ENCODE data around the gene SAFB.
A peak's percentile ranks its signal among the peaks of the same experiment; 100 is the strongest.

The SAFB gene

DNA sequence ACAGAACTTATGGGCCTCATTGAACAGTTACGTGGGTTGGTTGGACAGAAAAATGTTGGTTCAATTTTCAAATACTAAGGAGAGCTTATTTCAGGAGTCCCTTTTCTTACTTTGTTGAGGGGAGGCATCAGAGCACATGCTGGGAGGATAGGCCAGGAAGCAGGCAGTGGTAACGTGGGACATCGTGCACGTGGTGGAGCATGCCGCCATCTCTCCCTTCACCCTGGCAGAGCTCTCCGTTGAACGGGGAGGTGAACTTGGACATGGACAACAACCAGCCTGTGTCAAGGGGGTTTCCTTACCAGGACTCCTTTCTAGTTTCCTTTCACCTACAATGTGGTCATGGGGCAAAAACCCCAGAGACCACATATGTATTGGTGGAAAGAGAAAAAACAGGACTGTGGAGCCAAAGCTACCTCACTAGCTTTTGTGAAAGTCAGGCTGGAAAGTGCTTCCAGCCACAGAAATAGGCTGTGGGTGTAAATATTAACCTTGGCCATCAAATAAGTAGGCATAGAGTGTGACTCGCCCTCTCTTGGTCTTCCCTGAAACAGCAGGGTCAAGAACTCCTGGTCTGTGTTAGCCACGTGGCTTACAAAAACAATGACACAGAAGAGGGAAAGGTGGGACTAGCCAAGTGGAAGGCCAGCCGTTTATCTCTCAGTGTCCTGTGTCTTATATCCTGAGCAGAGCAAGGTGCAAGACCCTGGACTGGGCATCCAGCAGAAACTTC lies 43.1 kb downstream of the SAFB start:
- peak in 1 of 2 donors; percentile 56 for DNase-seq
- Mint-ChIP-seq H3K27ac (peak overlapping the region; percentile 65 to 82), H3K4me3 (peak overlapping the region in 1 of 2 donors; percentile 60), H3K4me1 (peaks cover 31% of the 10 kb centered on the region), H3K27me3 (no peaks in the 10 kb centered on the region), H3K9me3 (no peaks in the 10 kb centered on the region)
- peak; percentile 89 for ATAC-seq

DNA sequence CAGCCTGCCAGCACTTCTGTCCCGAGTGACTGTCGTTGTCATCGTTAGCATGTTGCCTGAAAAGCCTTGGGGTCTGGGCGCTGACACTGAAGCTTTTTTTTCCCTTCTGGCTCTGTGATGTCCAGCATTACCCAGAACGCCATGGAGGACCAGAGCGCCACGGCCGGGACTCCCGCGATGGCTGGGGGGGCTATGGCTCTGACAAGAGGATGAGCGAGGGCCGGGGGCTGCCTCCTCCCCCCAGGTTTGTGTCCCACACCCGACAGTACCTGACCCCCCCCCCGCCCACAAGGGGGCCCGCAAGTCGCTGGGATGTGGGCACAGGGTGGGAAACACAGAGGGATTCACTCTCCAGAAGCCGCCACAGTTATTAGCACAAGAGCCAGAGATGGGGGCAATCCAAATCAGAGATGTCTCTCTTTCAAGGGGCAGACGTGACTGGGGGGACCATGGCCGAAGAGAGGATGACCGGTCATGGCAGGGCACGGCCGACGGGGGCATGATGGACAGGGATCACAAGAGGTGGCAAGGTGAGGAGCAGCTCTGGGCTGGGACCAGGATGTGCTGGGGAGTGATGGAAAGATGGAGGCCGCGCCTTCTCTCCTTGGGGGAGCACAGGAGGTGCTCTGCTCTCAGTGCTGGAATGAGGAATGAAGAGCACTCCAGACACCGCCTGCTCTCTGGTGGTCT lies 44.2 kb downstream of the SAFB start:
- no peak for DNase-seq
- peak overlapping the region; percentile 82 to 84 for H3K27ac Mint-ChIP-seq
- H3K4me3 Mint-ChIP-seq = no peak overlapping the region
- no peaks in the 10 kb centered on the region for H3K9me3 Mint-ChIP-seq
- no peak for ATAC-seq
- H3K4me1 Mint-ChIP-seq = peaks cover 31% of the 10 kb centered on the region
- H3K27me3 Mint-ChIP-seq = no peaks in the 10 kb centered on the region

DNA sequence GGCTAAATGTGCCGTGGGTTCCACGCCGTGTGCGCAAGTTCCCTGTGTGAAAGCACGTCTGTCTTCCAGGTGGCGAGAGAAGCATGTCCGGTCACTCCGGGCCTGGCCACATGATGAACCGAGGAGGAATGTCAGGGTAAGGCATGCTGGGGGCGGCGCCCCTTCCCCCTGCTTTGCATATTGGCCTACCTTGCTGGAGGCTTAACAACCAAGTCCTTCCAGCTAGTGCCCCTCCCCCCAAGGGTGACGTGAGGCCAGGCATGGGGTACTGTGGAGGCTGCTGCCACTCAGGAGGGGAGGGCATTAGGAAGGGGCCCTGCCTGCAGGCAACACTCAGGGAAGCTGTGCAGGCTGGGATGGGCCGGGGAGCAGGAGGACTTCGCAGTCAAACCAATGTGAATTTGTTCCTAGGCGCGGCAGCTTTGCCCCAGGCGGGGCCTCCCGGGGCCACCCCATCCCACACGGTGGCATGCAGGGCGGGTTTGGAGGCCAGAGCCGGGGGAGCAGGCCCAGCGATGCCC lies 44.9 kb downstream of the SAFB start:
- ATAC-seq = no peak
- DNase-seq = no peak
- Mint-ChIP-seq H3K9me3 (no peaks in the 10 kb centered on the region), H3K27me3 (no peaks in the 10 kb centered on the region), H3K4me1 (peaks cover 31% of the 10 kb centered on the region), H3K4me3 (no peak overlapping the region), H3K27ac (peak overlapping the region; percentile 60 to 84)

DNA sequence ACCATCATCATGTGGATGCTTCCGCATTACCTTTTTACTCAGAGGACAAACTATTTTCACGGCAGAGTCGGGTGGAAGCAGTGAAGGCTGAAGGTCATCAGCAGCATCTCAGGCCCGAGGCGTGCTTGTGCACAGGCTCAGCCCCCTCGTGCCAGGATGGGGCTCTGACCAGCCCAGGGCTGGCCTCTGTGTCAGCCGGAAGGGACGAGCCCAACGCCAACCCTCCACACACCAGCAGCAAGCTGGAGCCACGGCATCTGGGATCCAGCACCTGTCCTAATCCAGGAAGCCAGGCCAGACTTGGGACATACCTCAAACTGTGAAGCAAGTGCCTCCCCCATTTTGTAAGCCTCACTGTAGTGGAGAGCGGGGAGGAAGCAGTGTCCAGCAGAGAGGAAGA lies 46.3 kb downstream of the SAFB start:
- DNase-seq = no peak
- Mint-ChIP-seq H3K4me1 (peaks cover 31% of the 10 kb centered on the region), H3K4me3 (no peak overlapping the region), H3K27ac (peak overlapping the region in 1 of 2 donors; percentile 21), H3K9me3 (peaks cover 0 to 5% of the 10 kb centered on the region in 2 donors), H3K27me3 (no peaks in the 10 kb centered on the region)
- no peak for ATAC-seq

DNA sequence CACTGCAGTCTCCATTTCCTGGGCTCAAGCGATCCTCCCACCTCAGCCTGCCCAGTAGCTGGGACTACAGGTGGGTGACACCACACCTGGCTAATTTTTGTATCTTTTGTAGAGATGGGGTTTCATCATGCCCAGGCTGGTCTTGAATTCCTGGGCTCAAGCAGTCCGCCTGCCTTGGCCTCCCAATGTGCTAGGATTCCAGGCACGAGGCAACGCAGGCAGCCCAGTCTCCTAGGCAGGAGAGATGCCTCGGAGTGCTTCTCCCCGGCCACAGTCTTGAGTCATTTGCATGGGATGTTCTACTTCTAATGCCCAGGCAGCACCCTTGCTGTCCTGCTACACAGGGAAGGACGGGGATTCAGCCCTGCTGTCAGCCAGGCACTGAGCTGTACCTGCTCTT lies 48.7 kb downstream of the SAFB start:
- Mint-ChIP-seq H3K9me3 (peaks cover 0 to 5% of the 10 kb centered on the region in 2 donors), H3K4me3 (no peak overlapping the region), H3K4me1 (peaks cover 15% of the 10 kb centered on the region), H3K27ac (peak overlapping the region in 1 of 2 donors; percentile 74), H3K27me3 (no peaks in the 10 kb centered on the region)
- ATAC-seq = no peak
- DNase-seq = no peak

DNA sequence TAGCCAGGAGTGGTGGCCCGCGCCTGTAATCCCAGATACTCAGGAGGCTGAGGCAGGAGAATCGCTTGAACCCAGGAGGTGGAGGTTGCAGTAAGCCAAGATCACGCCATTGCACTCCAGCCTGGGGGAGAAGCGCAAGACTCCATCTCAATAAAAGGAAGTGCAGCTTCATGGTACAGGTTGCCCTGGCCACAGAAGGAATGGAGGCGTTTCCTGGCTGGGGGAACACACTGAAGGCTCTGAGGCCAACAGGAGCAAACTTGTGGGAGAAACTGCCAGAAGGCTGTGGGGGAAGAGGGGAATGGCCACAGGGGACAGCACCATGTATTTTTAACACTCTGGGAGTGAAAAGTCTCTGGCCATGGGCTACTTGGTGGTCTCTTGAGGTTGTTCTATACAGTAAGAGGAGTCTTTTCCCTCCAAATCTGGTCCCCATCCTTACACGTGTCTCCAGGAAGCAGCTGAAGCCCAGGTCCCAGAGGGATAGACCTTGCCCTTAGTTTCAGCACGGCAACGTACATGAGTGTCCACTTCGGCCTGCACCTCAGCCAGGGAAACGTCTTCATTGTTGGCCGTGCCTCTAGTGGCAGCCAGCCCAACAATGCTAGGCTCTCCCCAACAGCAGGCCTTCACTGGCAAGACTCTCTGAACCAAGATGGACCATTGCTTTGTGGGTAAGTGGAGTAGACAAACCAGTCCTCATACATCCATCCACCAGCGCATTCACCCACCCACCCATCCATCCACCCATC lies 50.0 kb downstream of the SAFB start:
- H3K27ac Mint-ChIP-seq = peak overlapping the region in 1 of 2 donors; percentile 28
- peaks cover 0 to 5% of the 10 kb centered on the region in 2 donors for H3K9me3 Mint-ChIP-seq
- no peak for ATAC-seq
- DNase-seq = no peak
- H3K27me3 Mint-ChIP-seq = no peaks in the 10 kb centered on the region
- H3K4me1 Mint-ChIP-seq = peaks cover 5% of the 10 kb centered on the region
- H3K4me3 Mint-ChIP-seq = no peak overlapping the region

DNA sequence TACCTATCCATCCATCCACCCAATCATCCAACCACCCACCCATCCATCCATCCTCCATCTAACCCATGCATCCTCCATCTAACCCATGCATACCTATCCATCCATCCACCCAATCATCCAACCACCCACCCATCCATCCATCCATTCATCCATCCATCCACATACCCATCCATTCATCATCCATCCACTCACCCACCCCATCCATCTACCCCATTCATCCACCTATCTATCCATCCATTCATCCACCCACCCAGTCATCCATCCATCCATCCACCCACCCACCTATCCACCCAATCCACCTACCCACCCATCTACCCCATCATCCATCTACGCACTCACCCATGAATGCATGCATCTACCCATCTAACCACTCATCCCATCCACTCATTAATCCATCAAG lies 50.9 kb downstream of the SAFB start:
- Mint-ChIP-seq H3K9me3 (peaks cover 0 to 5% of the 10 kb centered on the region in 2 donors), H3K27ac (no peak overlapping the region), H3K4me3 (no peak overlapping the region), H3K27me3 (no peaks in the 10 kb centered on the region), H3K4me1 (peaks cover 5% of the 10 kb centered on the region)
- DNase-seq (no peak), ATAC-seq (no peak)

DNA sequence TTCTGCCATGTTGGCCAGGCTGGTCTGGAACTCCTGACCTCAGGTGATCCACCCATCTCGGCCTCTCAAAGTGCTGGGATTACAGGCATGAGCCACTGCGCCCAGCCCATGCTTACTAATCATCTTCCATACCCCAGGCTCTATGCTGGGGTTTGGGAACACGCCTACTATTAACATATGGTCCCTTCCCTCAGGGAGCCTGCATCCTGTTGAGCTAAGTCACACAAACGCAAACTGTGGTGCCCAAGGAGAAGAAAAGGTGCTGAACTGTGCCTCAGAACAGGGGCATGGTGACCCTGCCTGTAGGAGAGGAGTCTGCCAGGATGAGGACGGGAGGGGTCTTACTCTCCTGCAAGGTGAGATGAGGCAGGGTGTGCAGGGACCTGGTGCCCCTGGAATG lies 51.8 kb downstream of the SAFB start:
- H3K4me1 Mint-ChIP-seq = peaks cover 15% of the 10 kb centered on the region
- no peak for ATAC-seq
- no peak for DNase-seq
- no peak overlapping the region for H3K4me3 Mint-ChIP-seq
- peak overlapping the region in 1 of 2 donors; percentile 20 for H3K27ac Mint-ChIP-seq
- H3K27me3 Mint-ChIP-seq = no peaks in the 10 kb centered on the region
- peaks cover 0 to 5% of the 10 kb centered on the region in 2 donors for H3K9me3 Mint-ChIP-seq

DNA sequence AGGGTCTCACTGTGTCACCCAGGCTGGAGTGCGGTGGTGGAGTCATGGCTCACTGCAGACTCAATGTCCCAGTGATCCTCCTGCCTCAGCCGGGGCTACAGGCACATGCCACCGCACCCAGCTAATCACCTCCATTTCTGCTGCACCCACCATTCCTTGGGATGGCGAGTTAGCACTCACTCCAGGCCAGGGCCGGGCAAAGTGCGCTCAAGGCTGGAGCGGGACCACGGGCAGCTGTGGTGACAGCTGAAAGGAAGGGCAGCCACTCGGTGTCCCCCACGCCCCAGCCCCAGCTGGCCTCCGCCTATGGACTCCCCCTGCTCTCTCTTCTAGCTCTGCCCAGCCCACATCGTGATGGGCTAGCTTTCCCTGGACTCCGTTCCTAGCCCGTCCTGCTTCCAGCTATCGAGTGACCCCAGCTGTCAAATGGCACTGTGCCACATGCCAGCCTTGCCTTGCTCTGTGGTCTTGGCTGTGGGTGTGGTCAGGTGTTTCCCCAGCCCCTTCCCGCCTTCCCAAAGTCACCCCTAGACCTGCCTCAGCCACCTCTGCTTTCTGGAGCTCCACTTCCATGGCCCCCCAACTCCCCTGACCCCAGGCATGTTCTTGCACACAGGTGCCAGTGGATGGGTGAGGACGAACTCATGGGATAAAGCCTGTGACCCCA lies 53.4 kb downstream of the SAFB start:
- Mint-ChIP-seq H3K4me1 (peaks cover 29% of the 10 kb centered on the region), H3K27me3 (no peaks in the 10 kb centered on the region), H3K9me3 (peaks cover 0 to 5% of the 10 kb centered on the region in 2 donors), H3K27ac (peak overlapping the region in 1 of 2 donors; percentile 59), H3K4me3 (no peak overlapping the region)
- ATAC-seq (no peak), DNase-seq (no peak)

DNA sequence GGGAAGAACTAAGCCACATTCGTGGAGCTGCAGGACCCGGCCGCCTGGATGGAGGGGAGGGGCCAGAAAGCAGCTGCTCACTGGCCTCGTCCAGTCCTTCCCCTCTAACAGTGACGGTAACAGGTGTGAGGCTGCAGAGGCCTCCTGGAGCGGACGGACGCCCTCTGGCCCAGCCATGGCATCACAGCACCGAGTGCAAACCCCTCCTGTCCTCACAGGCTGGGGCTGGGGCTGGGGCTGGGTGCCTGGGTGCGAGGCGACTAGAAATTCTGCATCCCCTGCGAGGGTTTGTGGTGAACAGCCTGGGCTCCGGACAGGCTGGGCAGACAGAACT lies 53.9 kb downstream of the SAFB start:
- no peak for DNase-seq
- ATAC-seq = no peak
- H3K27ac Mint-ChIP-seq = peak overlapping the region in 1 of 2 donors; percentile 59
- no peak overlapping the region for H3K4me3 Mint-ChIP-seq
- peaks cover 0 to 5% of the 10 kb centered on the region in 2 donors for H3K9me3 Mint-ChIP-seq
- H3K4me1 Mint-ChIP-seq = peaks cover 34% of the 10 kb centered on the region
- no peaks in the 10 kb centered on the region for H3K27me3 Mint-ChIP-seq

DNA sequence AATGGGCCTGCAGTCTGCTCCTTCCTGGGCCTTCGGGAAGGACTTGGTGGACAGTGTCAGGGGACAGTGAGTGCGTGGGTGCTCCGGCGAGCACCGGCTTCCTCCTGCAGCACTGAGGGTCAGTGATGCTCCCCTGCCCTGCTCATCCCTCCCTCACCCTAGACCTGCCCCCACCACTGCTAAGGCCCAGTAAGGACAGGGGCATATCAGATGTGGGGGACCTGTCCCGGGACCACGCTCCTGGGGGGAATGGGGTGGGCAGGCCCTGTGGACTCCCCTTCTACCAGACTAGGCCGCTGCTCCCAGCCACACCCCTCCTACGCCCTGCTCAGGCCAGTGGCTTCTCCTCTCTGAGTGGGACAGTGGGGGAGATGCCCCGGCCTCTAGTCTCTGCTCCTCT lies 54.3 kb downstream of the SAFB start:
- H3K27ac Mint-ChIP-seq = peak overlapping the region; percentile 6 to 92
- H3K4me3 Mint-ChIP-seq = no peak overlapping the region
- DNase-seq (no peak), ATAC-seq (no peak)
- H3K9me3 Mint-ChIP-seq = peaks cover 0 to 5% of the 10 kb centered on the region in 2 donors
- H3K4me1 Mint-ChIP-seq = peaks cover 38% of the 10 kb centered on the region
- no peaks in the 10 kb centered on the region for H3K27me3 Mint-ChIP-seq

DNA sequence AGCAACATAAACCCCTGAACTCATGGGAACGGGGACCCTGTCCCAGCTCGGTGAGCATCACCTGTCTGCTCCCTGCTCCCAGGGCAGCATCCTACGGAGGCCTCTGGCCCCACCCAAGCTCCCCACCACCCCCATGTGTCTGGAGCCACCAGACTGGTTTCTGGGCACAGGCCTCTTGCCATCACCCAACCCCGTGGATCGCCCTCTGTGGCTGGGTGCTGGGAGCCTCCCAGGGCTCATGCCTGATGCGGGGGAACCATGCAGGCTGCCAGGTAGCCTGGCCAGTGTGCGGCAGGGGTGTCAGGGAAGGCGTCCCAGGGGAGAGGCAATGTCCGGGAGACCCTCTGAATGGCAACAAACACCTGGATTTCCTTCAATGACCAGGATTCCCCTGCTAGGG lies 54.7 kb downstream of the SAFB start:
- no peak for DNase-seq
- peaks cover 42% of the 10 kb centered on the region for H3K4me1 Mint-ChIP-seq
- peak overlapping the region; percentile 6 to 92 for H3K27ac Mint-ChIP-seq
- H3K27me3 Mint-ChIP-seq = no peaks in the 10 kb centered on the region
- H3K4me3 Mint-ChIP-seq = peak overlapping the region in 1 of 2 donors; percentile 22
- ATAC-seq = no peak
- peaks cover 0 to 5% of the 10 kb centered on the region in 2 donors for H3K9me3 Mint-ChIP-seq

DNA sequence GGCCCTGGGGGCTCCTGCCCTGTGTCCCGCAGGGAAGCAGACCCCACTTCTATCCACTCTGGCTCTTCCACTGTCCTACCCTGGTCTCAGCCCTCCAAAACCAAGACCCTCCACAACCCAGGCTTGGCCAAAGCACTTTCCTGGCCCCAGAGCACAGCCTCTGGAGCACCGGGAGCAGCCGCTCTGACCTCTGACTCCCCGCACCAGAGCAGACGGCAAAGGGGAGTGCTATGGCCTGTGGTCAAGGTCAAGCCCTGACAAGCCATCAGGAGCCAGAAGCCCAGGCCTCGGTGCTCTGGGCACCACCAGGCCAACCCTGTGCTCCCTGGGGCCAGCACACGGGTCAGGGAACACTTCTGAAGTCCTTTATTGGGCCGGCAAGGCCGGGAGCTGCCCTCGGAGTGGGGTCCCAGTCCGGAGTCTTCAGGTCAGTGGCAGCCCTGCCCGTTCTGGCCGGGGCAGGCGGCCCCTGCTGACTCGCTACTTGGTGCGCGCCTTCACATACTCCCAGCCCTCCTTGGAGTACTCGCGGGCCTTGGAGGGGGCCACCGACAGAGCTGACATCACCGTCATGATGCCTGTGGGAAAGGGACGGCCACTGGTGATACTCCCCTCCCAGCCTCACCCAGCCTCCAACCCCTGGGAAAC lies 55.3 kb downstream of the SAFB start:
- peaks cover 0 to 5% of the 10 kb centered on the region in 2 donors for H3K9me3 Mint-ChIP-seq
- peaks cover 42% of the 10 kb centered on the region for H3K4me1 Mint-ChIP-seq
- ATAC-seq = no peak

DNA sequence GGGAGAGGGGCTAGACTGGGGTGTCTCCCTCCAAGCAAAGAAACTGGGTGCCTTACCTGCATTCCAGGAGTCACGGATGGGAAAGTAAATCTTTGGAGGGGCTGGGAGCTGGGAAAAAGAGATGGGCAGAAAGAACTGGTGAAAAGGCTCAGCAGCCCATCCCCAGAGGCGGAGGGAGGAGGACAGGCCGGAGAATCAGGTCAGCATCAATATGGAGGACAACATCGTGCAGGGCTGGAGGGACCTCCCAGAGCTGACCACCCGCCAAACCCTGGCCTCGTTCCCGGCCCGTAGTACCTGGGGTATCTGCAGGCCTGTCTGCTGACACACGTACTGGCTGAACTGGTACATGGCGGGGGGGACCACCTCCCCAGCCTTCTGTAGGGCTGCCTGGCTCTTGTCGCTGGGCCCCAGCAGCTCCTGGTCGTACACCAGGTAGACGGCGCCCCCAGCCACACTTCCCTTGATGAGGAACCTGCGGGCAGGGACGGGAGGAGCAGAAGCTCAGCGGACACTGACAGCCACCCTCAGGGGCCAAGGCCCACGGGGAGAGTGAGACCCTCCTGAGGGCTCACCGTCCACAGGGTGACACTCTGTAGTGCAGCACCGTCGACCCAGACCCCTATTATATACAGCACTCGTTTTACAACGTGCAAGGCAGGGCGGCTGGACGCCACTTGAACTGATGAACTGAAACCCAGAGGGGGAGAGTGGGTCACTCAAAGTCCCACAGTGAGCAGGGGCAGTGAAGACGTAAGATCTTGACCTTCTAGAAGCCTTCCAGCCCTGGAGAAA lies 56.6 kb downstream of the SAFB start:
- DNase-seq (no peak), ATAC-seq (no peak)
- Mint-ChIP-seq H3K4me1 (peaks cover 42% of the 10 kb centered on the region), H3K9me3 (no peaks in the 10 kb centered on the region), H3K4me3 (peak overlapping the region; percentile 83 to 99), H3K27me3 (no peaks in the 10 kb centered on the region), H3K27ac (peak overlapping the region; percentile 93 to 96)

More for the DNA sequence above, 55.3 kb downstream of the SAFB start:
- Mint-ChIP-seq H3K27ac (no peak overlapping the region), H3K4me3 (no peak overlapping the region), H3K27me3 (no peaks in the 10 kb centered on the region)
- no peak for DNase-seq

All from stimulated activated naive CD8-positive, alpha-beta T cell treated with anti-CD3 and anti-CD28 coated beads, Interleukin-15, amount 100 ng/mL, for 72 hours (primary cell).